Upper lobe of left lung (tissue), 6 donors: ENCODE measurements around the gene SLC35F3. TPM values are rescaled to one million over a fixed set of nuclear protein-coding genes. Genes with fewer than 3 reads are reported as not detected.

Source experiments
- ATAC-seq, 2 donors: fragments of 200-7000 bp; cut with Tn5 transposase; one replicate each; pipeline ENCODE4 v1.9.1; 2022; ENCODE audit warnings: mild to moderate bottlenecking in 2 of 2, moderate library complexity in 2 of 2; ENCODE audit not compliant: low FRiP score in 2 of 2
- DNase-seq, 2 donors: peaks; one replicate each; pipeline ENCODE4 v3.0.0-alpha.2; 2019 to 2020
- H3K27ac ChIP-seq, 4 donors: fragments of 200-600 bp; sonication (generic); one replicate each; pipeline ENCODE4 v1.5.1; 2016 to 2019
- H3K27me3 ChIP-seq, 4 donors: fragments of 200-600 bp; sonication (generic); one replicate each; pipeline ENCODE4 v1.5.1; 2017 to 2019
- H3K36me3 ChIP-seq, 4 donors: fragments of 200-600 bp; sonication (generic); one replicate each; pipeline ENCODE4 v1.5.1; 2016 to 2019
- H3K4me1 ChIP-seq, 4 donors: fragments of 200-600 bp; sonication (generic); one replicate each; pipeline ENCODE4 v1.5.1; 2018 to 2019
- H3K4me3 ChIP-seq, 4 donors: fragments of 200-600 bp; sonication (generic); one replicate each; pipeline ENCODE4 v1.5.1; 2017 to 2019; ENCODE audit warnings: mild to moderate bottlenecking in 2 of 4, moderate library complexity in 1 of 4
- H3K9me3 ChIP-seq, 4 donors: fragments of 200-600 bp; sonication (generic); one replicate each; pipeline ENCODE4 v1.5.1; 2018 to 2019
- CTCF ChIP-seq, 6 experiments: fragments of 450-650 bp in 4 of 6; fragments of 200-600 bp in 2 of 6; sonication (generic) in 2 of 6; IDR thresholded peaks; one replicate each; pipeline ENCODE4 v1.5.1; 2016 to 2019; ENCODE audit warnings: antibody characterized with exemption in 6 of 6
- EP300 ChIP-seq, 4 donors: sonication (generic); formaldehyde crosslinking; IDR thresholded peaks; one replicate each; pipeline ENCODE4 v1.5.1; 2017; ENCODE audit warnings: antibody characterized with exemption in 4 of 4, control low read depth in 2 of 4
- POLR2A ChIP-seq, 4 donors: fragments of 450-650 bp; IDR thresholded peaks; one replicate each; pipeline ENCODE4 v1.5.1; 2016 to 2017; ENCODE audit warnings: antibody characterized with exemption in 4 of 4, mild to moderate bottlenecking in 2 of 4
- POLR2AphosphoS5 ChIP-seq, 2 donors: sonication (generic); formaldehyde crosslinking; IDR thresholded peaks; one replicate each; pipeline ENCODE4 v1.5.1; 2017; ENCODE audit warnings: antibody characterized with exemption in 2 of 2
- WGBS, 2 donors: methylation state at CpG; one replicate each; pipeline ENCODE4 v1.1.5; 2017 to 2018; 5-methylcytosine and 5-hydroxymethylcytosine counted together
- total RNA-seq, 6 donors: library from RNA; depleted of rRNA in 4 of 6; stranded (reverse); fragments of >200 nt in 4 of 6; gene quantifications; one replicate each; pipeline versions ENCODE4 v1.1.0 to v1.2.1, GENCODE V29; 2016 to 2021
- donor health status: DM: no; HTN: no; CAD: no; lungs with moderate emphysema.
- donor health status: DM: no; HTN: yes; CAD: no; lungs with severe emphysema.

Gene SLC35F3
- total RNA-seq, 6 donors from 2014 or later = 0.30 to 1.7 (median 0.40) TPM; not detected in 1

GRCh38 chr1:233865216-233865615, 39.3 kb upstream of the SLC35F3 start:
- Histone ChIP-seq H3K4me3 (no peak overlapping the region), H3K9me3 (peaks cover 0 to 9% (median 0%) of the 10 kb centered on the region in 4 donors), H3K27me3 (no peaks in the 10 kb centered on the region), H3K36me3 (no peaks in the 10 kb centered on the region), H3K27ac (no peak overlapping the region), H3K4me1 (no peaks in the 10 kb centered on the region)
- TF ChIP-seq POLR2AphosphoS5 (IDR thresholded peaks at IDR 0.05) (no peak), EP300 (IDR thresholded peaks at IDR 0.05) (no peak), CTCF (IDR thresholded peaks at IDR 0.05) (no peak), POLR2A (IDR thresholded peaks at IDR 0.05) (no peak)
- 90 to 95% methylated on average over 2 of the region's 2 CpGs for WGBS, 2 donors
- ATAC-seq (no peak), DNase-seq (no peak)

GRCh38 chr1:233865902-233866301, 38.6 kb upstream of the SLC35F3 start:
- 83 to 89% methylated on average over 1 of the region's 1 CpG for WGBS, 2 donors
- ATAC-seq = no peak
- H3K4me1 ChIP-seq = no peaks in the 10 kb centered on the region

GRCh38 chr1:233867028-233867427, 37.4 kb upstream of the SLC35F3 start:
- H3K9me3 ChIP-seq = peaks cover 0 to 9% (median 0%) of the 10 kb centered on the region in 4 donors
- no peak for TF ChIP-seq EP300 (IDR thresholded peaks at IDR 0.05)
- no peak for ATAC-seq
- WGBS, 2 donors = 76 to 81% methylated on average over 2 of the region's 2 CpGs
- no peaks in the 10 kb centered on the region for H3K4me1 ChIP-seq
- DNase-seq = no peak
- no peaks in the 10 kb centered on the region for H3K27me3 ChIP-seq
- H3K36me3 ChIP-seq = no peaks in the 10 kb centered on the region
- H3K27ac ChIP-seq = no peak overlapping the region
- no peak overlapping the region for H3K4me3 ChIP-seq

More at GRCh38 chr1:233865902-233866301, 38.6 kb upstream of the SLC35F3 start:
- H3K36me3 ChIP-seq = no peaks in the 10 kb centered on the region
- DNase-seq = no peak
- H3K27me3 ChIP-seq = no peaks in the 10 kb centered on the region
- TF ChIP-seq POLR2AphosphoS5 (IDR thresholded peaks at IDR 0.05) (no peak), EP300 (IDR thresholded peaks at IDR 0.05) (no peak), POLR2A (IDR thresholded peaks at IDR 0.05) (no peak), CTCF (IDR thresholded peaks at IDR 0.05) (no peak)
- H3K27ac ChIP-seq = no peak overlapping the region
- no peak overlapping the region for H3K4me3 ChIP-seq
- H3K9me3 ChIP-seq = peaks cover 0 to 9% (median 0%) of the 10 kb centered on the region in 4 donors

- Histone ChIP-seq H3K27me3 (no peaks in the 10 kb centered on the region), H3K27ac (no peak overlapping the region), H3K9me3 (peaks cover 0 to 9% (median 0%) of the 10 kb centered on the region in 4 donors), H3K4me1 (no peaks in the 10 kb centered on the region), H3K4me3 (no peak overlapping the region), H3K36me3 (no peaks in the 10 kb centered on the region)
- ATAC-seq = no peak
- TF ChIP-seq CTCF (IDR thresholded peaks at IDR 0.05) (no peak), POLR2AphosphoS5 (IDR thresholded peaks at IDR 0.05) (no peak), EP300 (IDR thresholded peaks at IDR 0.05) (no peak)
- 59 to 66% methylated on average over 2 of the region's 2 CpGs for WGBS, 2 donors
- no peak for DNase-seq
Measured at GRCh38 chr1:233868461-233868860, 36.0 kb upstream of the SLC35F3 start.

- DNase-seq = no peak
- H3K36me3 ChIP-seq = no peaks in the 10 kb centered on the region
- no peak for TF ChIP-seq CTCF (IDR thresholded peaks at IDR 0.05)
- TF ChIP-seq EP300 (IDR thresholded peaks at IDR 0.05) = no peak
- TF ChIP-seq POLR2A (IDR thresholded peaks at IDR 0.05) = no peak
- no peak for TF ChIP-seq POLR2AphosphoS5 (IDR thresholded peaks at IDR 0.05)
- H3K27ac ChIP-seq = no peak overlapping the region
- no peaks in the 10 kb centered on the region for H3K4me1 ChIP-seq
- H3K4me3 ChIP-seq = no peak overlapping the region
- no peak for ATAC-seq
- peaks cover 0 to 9% (median 0%) of the 10 kb centered on the region in 4 donors for H3K9me3 ChIP-seq
- H3K27me3 ChIP-seq = no peaks in the 10 kb centered on the region
Measured at GRCh38 chr1:233869680-233870079, 34.8 kb upstream of the SLC35F3 start.
